ENCODE data around the gene COL4A2. TPM values are rescaled to one million over a fixed set of nuclear protein-coding genes. Genes with fewer than 3 reads are reported as not detected.

The COL4A2 gene
- total RNA-seq, 2 donors from 2014 or later, result 0.84 TPM; not detected in 1

DNA sequence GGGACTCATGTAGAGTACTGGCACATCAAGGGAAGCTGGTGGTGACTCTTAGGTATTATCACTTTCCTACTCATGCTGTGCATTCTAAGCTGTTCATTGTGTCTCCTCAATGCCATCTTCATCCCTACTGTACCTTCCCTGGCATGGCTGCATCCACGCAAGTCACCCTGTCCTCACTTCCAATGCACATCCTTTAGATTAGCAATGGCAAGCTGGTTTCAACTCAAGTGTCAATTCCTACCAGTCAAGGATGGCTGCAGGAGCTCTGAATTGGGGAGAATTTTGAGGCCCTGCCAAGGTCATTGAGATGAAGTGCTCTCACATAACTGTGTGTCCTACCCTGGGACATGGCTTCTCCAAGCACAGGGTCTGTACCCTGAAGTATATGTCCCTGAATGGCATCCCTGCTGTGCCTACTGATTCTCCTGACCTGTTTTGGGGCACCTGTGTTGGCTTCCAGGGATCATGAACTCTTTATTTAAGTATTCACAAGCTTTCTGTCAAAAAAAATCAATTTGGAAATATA lies 24.7 kb upstream of the COL4A2 start:
- ATAC-seq (no peak), DNase-seq (ENCODE audit: low spot score in 2 of 2) (no peak)
- peaks cover 0 to 14% of the 10 kb centered on the region in 2 donors for H3K9me3 Mint-ChIP-seq
- no peak overlapping the region for H3K27ac Mint-ChIP-seq
- H3K36me3 Mint-ChIP-seq, result peaks cover 0 to 21% of the 10 kb centered on the region in 2 donors

DNA sequence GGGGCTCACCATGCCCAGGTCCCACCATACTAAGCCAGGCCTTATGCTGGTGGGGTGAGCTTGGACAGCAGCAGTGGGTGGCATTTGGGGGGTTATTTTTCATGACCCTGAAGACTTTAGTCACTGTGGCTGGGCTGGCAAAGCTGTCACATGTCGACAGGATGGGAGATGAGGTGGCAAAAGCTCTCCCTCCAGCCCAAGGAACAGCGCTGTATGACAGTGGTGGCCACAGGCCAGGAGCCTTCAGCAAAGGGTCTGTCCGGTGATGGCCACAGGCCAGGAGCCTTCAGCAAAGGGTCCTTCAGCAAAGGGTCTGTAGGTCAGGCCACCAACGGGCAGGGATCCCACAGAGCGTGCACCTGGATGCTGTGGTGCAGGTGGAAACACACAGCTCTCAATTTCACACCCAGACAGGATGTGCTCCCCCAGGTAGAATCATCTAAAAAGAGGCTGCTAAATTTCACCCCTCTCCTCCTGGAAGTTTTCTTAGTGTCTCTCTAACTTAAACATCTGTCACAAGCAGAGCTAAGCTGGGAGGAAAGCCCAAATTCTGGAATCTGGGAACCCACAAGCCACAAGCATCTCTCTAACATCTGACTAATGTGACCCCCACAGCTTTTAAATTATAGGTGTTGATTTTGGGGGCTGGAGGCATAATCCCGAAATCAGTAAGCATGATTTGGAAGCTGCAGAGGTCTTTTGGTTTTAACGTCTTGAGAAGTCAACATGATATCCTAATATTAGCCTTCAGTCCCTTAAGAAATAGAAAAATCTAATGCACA lies 23.2 kb upstream of the COL4A2 start:
- no peak overlapping the region for H3K27ac Mint-ChIP-seq
- peaks cover 0 to 14% of the 10 kb centered on the region in 2 donors for H3K9me3 Mint-ChIP-seq
- DNase-seq (ENCODE audit: low spot score in 2 of 2) (no peak), ATAC-seq (no peak)
- peaks cover 0 to 21% of the 10 kb centered on the region in 2 donors for H3K36me3 Mint-ChIP-seq

DNA sequence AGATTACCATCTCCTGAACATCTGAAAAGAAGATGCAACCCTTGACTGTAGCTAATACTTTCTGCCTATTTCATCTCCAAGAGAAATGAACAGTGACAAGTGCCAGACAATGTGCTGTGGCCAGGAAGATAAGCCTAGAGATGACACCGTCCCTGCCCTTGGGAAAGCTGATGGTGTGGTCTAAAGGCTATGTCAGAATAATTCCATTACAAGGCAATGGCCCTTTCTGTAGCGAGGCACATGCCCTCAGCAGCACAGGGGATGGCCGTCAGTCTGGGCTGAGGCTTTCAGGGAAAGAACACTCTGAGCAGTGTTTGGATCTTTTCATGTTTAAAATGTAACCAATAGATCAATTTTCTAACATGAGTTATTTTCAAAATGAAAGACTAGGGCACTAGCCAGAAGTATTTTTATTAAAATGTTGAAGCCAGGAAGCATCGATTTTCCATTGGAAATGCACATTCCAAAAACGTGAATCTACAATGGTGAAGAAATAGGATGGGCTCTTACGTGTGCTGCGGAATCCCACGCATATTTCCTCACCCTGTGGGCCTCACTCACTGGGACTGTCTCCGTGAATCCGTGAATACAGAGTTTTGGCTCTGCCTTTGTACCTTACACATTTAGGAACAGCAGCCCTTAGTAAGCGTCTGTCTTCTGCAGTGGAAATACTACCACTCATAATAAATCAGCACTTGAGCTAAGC lies 22.2 kb upstream of the COL4A2 start:
- peaks cover 0 to 14% of the 10 kb centered on the region in 2 donors for H3K9me3 Mint-ChIP-seq
- DNase-seq (ENCODE audit: low spot score in 2 of 2) (no peak), ATAC-seq (no peak)
- peaks cover 0 to 21% of the 10 kb centered on the region in 2 donors for H3K36me3 Mint-ChIP-seq
- no peak overlapping the region for H3K27ac Mint-ChIP-seq

DNA sequence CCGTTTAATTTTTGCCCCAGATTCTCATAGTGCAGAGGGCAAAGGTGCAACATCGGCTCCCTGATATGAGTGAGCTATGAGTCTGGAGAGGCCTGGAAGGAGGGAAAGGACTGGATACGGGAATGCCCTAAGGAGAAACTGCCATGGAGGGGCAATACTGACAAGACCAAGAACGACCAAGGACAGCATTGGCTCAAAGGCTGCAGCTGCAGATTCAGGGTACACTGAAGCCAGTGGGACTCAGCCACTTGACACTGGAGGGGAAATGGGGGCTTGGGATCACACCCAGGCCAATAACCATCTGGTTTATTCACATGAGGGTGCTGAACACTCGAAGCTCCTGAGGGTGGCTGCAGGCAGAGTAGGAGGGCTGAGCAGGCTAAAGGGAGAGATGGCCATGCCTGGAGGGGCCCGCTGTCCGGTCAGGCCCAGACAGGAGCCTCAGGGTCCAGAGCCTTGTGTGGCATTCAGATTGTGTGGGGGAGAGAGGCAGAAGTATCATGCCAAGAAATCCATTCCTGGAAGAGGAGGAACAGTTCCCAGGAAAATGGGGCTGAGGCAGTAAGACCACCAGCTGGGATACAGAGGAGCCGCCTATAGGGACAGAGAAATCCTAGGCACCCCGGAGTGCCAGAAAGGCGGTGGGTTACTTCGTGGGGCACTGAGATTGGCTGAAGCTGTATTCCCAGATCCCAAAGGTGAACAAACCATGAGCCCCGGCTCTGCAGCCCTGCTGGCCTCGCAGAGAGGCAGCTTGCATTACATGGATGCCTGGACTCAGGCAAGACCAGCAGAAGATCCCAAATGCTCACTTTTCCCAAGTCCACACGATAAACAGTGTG lies 20.9 kb upstream of the COL4A2 start:
- H3K36me3 Mint-ChIP-seq, result peaks cover 0 to 14% of the 10 kb centered on the region in 2 donors
- no peak for DNase-seq (ENCODE audit: low spot score in 2 of 2)
- no peak for ATAC-seq
- H3K9me3 Mint-ChIP-seq, result peaks cover 0 to 12% of the 10 kb centered on the region in 2 donors
- no peak overlapping the region for H3K27ac Mint-ChIP-seq

DNA sequence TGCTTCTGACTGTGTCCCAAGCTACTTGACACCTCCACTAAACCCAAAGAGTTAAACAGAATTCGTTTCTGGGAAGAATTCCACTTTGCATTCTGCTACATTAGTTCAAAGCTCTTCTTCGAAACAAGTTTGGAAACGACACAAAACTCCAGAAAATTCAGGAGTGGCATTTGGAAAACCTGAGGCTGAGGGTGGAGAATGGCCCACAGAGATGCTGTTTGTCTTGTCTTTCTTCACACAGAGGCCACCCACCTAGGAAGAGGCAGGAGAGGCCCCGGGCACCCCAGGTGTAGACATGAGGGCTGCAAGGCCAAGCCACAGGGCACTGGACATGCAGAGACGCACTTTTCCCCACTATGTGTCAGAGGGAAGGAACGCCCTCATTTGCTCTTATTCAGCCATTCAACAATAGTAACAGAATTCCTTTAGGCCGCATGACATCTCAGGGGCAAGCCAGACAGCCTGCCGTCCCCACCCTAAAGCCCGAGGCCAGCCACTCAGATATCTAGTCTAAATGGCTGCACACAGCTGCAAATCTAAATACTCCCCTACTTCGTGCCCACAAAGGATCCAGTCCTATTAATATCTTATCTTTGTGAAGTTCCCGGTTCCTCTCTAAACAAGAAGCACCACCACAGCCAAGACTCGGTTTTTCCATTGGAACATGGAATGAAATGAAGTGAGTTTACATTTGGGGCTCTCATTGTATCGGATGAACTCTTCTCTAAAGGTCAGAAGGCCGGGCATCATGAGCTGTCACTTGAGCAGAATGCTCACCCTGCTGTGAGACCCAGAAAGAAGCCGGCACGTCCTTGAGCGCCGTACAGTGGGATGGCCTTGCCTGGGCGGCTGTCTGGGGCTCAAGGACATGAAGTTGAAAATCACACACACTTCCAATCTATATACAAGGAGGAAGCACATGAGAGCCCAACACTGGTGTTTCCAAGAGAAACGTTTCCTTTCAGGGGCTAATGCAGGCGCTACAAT lies 20.0 kb upstream of the COL4A2 start:
- Mint-ChIP-seq H3K27ac (no peak overlapping the region), H3K36me3 (peaks cover 0 to 5% of the 10 kb centered on the region in 2 donors), H3K9me3 (peaks cover 0 to 3% of the 10 kb centered on the region in 2 donors)
- DNase-seq (ENCODE audit: low spot score in 2 of 2) (no peak), ATAC-seq (no peak)

DNA sequence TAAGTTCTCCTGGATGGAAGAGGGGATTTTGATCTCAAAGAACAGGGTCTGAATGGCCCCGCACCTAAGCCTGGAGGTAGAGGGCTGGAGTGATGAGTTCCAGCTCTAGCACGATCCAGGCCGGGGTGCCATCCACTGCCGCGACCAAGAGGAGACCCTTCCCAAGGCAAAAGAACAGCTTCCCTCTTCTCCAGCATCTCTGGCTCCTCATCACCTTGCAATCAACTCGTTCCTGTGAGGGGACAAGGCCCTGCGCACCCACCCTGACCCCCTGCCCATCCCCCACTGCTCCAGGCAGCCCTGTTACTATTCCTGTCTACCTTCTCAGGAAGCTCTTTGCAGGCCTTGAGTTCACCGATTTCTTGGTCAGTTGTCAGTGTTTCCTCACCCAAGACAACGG lies 17.9 kb upstream of the COL4A2 start:
- Mint-ChIP-seq H3K9me3 (no peaks in the 10 kb centered on the region), H3K27ac (no peak overlapping the region), H3K36me3 (no peaks in the 10 kb centered on the region)
- DNase-seq (ENCODE audit: low spot score in 2 of 2), result no peak
- ATAC-seq, result no peak

DNA sequence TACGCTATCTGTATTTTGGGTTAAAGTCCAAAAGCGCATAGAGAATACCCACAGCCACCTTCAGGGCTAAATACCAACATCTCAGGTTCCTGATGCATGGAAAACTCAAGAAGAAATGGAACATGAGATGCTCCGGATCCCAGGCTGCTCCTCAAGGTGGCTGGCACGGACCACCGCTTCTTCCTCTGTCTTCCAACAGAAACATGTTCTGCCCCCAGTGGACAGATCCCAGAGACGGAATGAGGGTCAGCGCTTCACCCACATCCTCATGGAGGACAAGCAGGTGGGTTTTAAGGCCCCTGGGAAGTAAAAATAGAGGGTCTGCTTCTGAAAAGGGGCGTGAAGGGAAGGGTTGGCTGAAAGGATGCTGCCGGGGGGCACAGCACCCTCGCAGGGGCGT lies 17.4 kb upstream of the COL4A2 start:
- Mint-ChIP-seq H3K9me3 (no peaks in the 10 kb centered on the region), H3K27ac (no peak overlapping the region), H3K36me3 (no peaks in the 10 kb centered on the region)
- ATAC-seq (no peak), DNase-seq (ENCODE audit: low spot score in 2 of 2) (no peak)

DNA sequence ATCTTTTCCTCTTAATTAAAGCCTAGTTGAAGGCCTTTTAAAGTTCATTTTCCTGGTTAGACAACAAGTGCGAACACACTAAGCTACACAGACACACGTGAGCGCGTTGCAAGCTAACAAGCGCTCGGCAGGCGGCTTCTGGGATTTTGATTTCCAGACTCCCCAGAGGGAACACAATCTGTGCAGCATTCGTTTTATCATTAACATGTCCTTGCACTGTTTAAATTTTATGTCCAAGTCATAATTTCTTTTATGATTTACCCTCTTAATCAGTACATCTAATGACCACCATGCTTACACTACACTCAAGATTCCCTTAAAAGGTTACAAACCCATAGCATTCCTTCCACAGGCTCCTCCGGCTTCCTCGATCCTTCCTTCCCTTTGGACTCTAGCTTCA lies 16.9 kb upstream of the COL4A2 start:
- no peak for DNase-seq (ENCODE audit: low spot score in 2 of 2)
- no peak for ATAC-seq
- no peaks in the 10 kb centered on the region for H3K36me3 Mint-ChIP-seq
- H3K9me3 Mint-ChIP-seq, result no peaks in the 10 kb centered on the region
- H3K27ac Mint-ChIP-seq, result no peak overlapping the region

DNA sequence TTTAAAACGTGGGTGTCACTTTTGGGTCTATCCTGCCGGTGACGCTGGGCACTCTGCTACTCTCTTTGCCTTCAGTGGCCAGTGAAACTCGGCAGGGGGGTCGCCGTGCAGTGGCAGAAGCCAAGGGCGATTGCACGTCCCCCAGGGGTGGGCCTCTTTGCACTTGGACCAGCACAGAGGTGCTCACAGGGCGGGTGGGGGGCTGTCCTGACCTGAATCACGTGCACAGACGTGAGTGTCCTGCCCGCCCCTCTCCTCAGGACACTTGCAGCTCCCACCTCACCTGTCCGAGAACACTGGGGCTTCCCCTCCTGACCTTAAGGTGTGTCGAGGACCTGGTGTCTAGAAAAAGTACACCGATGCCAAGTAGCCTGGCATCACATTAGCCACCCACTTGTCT lies 16.3 kb upstream of the COL4A2 start:
- no peaks in the 10 kb centered on the region for H3K36me3 Mint-ChIP-seq
- H3K27ac Mint-ChIP-seq, result no peak overlapping the region
- no peak for DNase-seq (ENCODE audit: low spot score in 2 of 2)
- ATAC-seq, result no peak
- no peaks in the 10 kb centered on the region for H3K9me3 Mint-ChIP-seq

DNA sequence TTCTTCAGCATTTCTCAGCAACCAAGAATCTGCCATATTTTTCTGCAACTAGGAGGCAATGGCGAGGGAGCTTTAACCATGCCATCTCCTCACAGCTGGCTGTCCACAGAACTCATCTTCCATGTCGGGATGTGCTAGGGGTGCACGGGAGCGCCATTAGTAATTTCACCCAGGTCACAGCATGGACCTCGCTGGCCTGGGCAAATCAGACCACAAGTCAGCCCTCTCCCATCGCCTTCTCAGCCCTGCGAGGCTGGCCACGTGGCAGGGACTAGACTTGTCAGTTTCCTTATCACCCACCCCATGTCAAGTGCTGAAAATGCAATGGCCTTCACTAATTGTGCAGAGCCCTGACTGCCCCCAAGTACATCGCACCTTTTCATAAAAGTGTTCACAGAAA lies 15.8 kb upstream of the COL4A2 start:
- Mint-ChIP-seq H3K27ac (no peak overlapping the region), H3K9me3 (no peaks in the 10 kb centered on the region), H3K36me3 (no peaks in the 10 kb centered on the region)
- DNase-seq (ENCODE audit: low spot score in 2 of 2) (no peak), ATAC-seq (no peak)

DNA sequence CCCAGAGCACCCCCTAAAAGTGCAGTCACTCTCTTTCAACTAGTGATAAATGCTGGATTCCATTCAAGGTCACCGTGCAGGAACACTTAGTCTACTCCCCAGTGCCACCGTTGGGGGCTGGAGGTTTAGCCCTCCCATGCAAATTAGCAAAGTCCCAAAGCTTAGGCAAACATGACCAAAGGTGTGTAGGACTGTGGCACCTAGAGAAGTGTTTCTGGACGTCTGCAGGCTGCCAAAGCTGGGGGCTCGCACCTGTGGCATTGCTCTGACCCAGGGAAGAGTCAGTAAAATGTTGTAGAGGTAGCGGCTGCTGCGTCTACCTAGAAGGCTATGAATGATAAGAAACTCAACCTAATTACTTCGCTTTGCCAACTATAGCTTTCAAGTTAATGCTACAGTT lies 14.0 kb upstream of the COL4A2 start:
- DNase-seq (ENCODE audit: low spot score in 2 of 2) (no peak), ATAC-seq (no peak)
- no peak overlapping the region for H3K27ac Mint-ChIP-seq
- H3K36me3 Mint-ChIP-seq, result no peaks in the 10 kb centered on the region
- no peaks in the 10 kb centered on the region for H3K9me3 Mint-ChIP-seq

DNA sequence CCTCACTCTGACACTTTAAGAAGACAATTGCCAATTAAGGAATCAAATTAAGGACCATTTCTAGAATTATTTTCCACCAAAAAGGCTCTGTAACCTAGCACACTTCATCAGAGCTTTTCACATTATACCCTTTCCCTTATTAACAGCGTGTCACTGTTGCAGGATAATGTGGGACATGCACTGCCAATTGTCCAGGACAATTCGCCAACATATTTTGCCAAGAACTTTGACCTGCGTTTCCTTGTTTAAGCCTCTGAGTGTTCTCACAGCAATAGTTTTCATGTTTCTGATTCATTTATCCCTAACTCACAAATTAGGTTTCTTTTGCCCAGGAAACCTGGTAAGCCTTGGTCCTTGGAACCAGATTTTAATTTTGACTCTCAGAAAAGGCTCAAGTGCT lies 13.4 kb upstream of the COL4A2 start:
- H3K9me3 Mint-ChIP-seq, result no peaks in the 10 kb centered on the region
- H3K36me3 Mint-ChIP-seq, result no peaks in the 10 kb centered on the region
- no peak overlapping the region for H3K27ac Mint-ChIP-seq
- DNase-seq (ENCODE audit: low spot score in 2 of 2), result no peak
- no peak for ATAC-seq

DNA sequence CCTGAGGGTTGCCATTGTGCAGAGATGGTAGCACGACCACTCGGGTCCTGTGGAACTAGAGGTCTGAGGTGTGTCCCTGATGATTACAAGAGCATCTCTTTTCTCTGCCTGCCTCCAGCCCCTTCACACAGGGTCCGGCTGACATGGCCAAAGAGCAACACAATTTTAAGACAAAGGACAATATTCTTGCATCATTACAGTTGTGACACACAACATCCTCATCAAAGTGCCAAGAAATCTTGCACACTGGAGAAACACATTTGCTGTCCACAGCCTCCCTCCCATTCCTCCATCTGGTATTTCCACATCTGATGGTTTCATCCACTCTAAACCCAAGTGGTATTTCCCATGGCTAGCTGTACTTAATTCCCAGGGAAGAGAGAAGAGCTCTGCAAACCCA lies 12.9 kb upstream of the COL4A2 start:
- ATAC-seq, result no peak
- Mint-ChIP-seq H3K9me3 (no peaks in the 10 kb centered on the region), H3K36me3 (no peaks in the 10 kb centered on the region), H3K27ac (no peak overlapping the region)
- DNase-seq (ENCODE audit: low spot score in 2 of 2), result no peak

DNA sequence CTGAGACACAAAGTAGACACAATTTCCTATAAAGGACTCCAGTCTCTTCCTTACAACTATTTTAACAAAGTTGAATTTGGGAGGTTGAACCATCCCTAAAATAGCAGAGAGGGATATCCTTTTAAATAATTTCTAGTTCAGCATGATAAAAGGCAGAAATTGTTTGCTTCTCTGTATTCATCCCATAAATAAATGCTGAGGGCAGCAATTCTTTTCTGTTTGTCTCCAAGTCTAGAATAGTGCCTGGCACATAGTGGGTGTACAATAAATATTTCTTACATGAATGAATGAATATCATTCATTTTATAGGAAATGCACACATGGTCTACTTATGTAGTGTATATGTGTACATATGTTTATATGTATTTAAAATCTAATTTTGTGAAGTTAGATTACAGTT lies 12.5 kb upstream of the COL4A2 start:
- Mint-ChIP-seq H3K9me3 (no peaks in the 10 kb centered on the region), H3K36me3 (no peaks in the 10 kb centered on the region), H3K27ac (no peak overlapping the region)
- no peak for ATAC-seq
- DNase-seq (ENCODE audit: low spot score in 2 of 2), result no peak

DNA sequence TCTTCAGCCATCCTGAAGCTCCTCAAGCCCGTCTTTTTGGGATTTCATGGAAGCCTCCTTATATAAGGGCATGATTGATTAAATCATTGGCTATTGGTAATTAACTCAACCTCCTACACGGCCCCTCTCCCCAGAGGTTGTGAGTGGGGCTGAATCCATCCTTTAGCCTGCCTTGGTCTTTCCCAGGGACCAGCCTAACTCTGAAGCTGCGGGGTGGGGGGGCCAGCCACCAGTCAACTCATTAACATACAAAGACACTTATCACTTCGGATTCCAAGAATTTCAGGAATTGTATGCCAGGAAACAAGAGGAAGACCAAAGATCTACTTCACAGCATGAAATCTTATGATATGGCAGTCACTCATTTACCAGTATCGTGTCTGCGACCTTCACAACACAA lies 10.1 kb upstream of the COL4A2 start:
- Mint-ChIP-seq H3K9me3 (no peaks in the 10 kb centered on the region), H3K27ac (no peak overlapping the region), H3K36me3 (no peaks in the 10 kb centered on the region)
- DNase-seq (ENCODE audit: low spot score in 2 of 2), result no peak
- no peak for ATAC-seq

Data from activated naive CD4-positive, alpha-beta T cell treated with anti-CD3 and anti-CD28 coated beads, Interleukin-2, amount 50 U/mL, for 72 hours (primary cell).